Astrocyte (in vitro differentiated cells and primary cell): ENCODE data around the gene ZNF10. TPM values are rescaled to one million over a fixed set of nuclear protein-coding genes. Genes with fewer than 3 reads are reported as not detected.

Source experiments
- total RNA-seq: library from RNA; stranded (reverse); gene quantifications from 2 replicates; pipeline ENCODE4 v1.2.1, GENCODE V29; 2021

Gene ZNF10
- total RNA-seq, 1 donor from 2014 or later, result 7.6 TPM

Other genes starting within 250 kb of the ZNF10 start
- 60.4 and 66.6 TPM in 2 replicates for gene CHFR, start 243.0 kb upstream of the ZNF10 start, total RNA-seq
- 14.3 and 16.2 TPM in 2 replicates for gene ZNF605, start 174.3 kb upstream of the ZNF10 start, total RNA-seq
- gene ZNF26, start 144.3 kb upstream of the ZNF10 start, total RNA-seq, result 11.7 and 12.3 TPM in 2 replicates
- 28.7 and 33.7 TPM in 2 replicates for gene ZNF84, start 93.1 kb upstream of the ZNF10 start, total RNA-seq
- 17.2 and 17.6 TPM in 2 replicates for gene ZNF140, start 49.7 kb upstream of the ZNF10 start, total RNA-seq
- 1.2 TPM in 2 replicates for gene ZNF891, start 353 bp upstream of the ZNF10 start, total RNA-seq
- 21.0 and 24.3 TPM in 2 replicates for gene ZNF268, start 50.9 kb downstream of the ZNF10 start, total RNA-seq
- gene ANHX, start 105.2 kb downstream of the ZNF10 start, total RNA-seq, result not detected in 2 replicates